Measurements from ENCODE around the gene VAV1. TPM values are rescaled to one million over a fixed set of nuclear protein-coding genes. Genes with fewer than 3 reads are reported as not detected.
"Not testable (repeated sequence)": the region's sequence is repeated elsewhere in the genome, so short reads cannot be mapped to it uniquely, and the experiment has no call there.

The VAV1 gene
- polyA plus RNA-seq, 1 donor from 2014 or later, result not detected

DNA sequence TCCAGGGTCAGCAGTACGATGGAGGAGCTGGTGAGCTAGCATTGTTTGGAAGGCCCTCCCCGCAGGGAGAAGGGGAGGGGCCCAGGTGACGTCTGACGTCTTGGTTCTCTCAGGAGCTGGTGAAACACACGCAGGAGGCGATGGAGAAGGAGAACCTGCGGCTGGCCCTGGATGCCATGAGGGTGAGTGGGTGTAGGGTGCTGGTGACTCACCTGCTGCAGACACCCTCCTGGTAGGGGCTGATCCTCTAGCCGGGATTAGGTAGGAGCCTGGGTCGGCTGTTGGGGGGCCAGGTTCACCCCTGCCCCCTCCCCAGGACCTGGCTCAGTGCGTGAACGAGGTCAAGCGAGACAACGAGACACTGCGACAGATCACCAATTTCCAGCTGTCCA is 55.8 kb downstream of the VAV1 start:
- no peaks in the 10 kb centered on the region for H3K79me2 ChIP-seq (replicated peaks; ENCODE audit: insufficient read depth, low read length)
- no peaks in the 10 kb centered on the region for H4K20me1 ChIP-seq (ENCODE audit: insufficient read depth)
- no peak overlapping the region for H2AFZ ChIP-seq (ENCODE audit: low read depth, low read length)
- H3K36me3 ChIP-seq (ENCODE audit: insufficient read depth, low read length), result no peaks in the 10 kb centered on the region
- no peaks in the 10 kb centered on the region for H3K27me3 ChIP-seq (ENCODE audit: insufficient read depth, low read depth, low read length)
- H3K9me2 ChIP-seq (ENCODE audit: insufficient read depth, low read length), result no peaks in the 10 kb centered on the region
- no peak overlapping the region for H3K27ac ChIP-seq (ENCODE audit: low read length)
- TF ChIP-seq RAD21 (conservative IDR thresholded peaks at IDR 0.05), result no peak
- TF ChIP-seq EP300 (conservative IDR thresholded peaks at IDR 0.05; ENCODE audit: poor library complexity, severe bottlenecking), result no peak
- TF ChIP-seq MXI1 (conservative IDR thresholded peaks at IDR 0.05; ENCODE audit: poor library complexity, severe bottlenecking), result no peak
- no peak for TF ChIP-seq TAF1 (IDR thresholded peaks at IDR 0.05; ENCODE audit: low read depth)
- no peak for TF ChIP-seq EZH2 (IDR thresholded peaks at IDR 0.05; ENCODE audit: borderline replicate concordance, insufficient read depth, low read length, poor library complexity, severe bottlenecking)
- no peak for TF ChIP-seq POLR2AphosphoS5 (IDR thresholded peaks at IDR 0.05)
- no peaks in the 10 kb centered on the region for H3K9me3 ChIP-seq (ENCODE audit: low read length)
- H3F3A ChIP-seq (ENCODE audit: insufficient read depth, low read length, poor library complexity, severe bottlenecking), result no peaks in the 10 kb centered on the region
- no peak overlapping the region for H3K4me3 ChIP-seq (ENCODE audit: low read length)
- H3K9ac ChIP-seq (ENCODE audit: low read length), result no peak overlapping the region
- H3K4me2 ChIP-seq (ENCODE audit: low read length), result no peak overlapping the region

DNA sequence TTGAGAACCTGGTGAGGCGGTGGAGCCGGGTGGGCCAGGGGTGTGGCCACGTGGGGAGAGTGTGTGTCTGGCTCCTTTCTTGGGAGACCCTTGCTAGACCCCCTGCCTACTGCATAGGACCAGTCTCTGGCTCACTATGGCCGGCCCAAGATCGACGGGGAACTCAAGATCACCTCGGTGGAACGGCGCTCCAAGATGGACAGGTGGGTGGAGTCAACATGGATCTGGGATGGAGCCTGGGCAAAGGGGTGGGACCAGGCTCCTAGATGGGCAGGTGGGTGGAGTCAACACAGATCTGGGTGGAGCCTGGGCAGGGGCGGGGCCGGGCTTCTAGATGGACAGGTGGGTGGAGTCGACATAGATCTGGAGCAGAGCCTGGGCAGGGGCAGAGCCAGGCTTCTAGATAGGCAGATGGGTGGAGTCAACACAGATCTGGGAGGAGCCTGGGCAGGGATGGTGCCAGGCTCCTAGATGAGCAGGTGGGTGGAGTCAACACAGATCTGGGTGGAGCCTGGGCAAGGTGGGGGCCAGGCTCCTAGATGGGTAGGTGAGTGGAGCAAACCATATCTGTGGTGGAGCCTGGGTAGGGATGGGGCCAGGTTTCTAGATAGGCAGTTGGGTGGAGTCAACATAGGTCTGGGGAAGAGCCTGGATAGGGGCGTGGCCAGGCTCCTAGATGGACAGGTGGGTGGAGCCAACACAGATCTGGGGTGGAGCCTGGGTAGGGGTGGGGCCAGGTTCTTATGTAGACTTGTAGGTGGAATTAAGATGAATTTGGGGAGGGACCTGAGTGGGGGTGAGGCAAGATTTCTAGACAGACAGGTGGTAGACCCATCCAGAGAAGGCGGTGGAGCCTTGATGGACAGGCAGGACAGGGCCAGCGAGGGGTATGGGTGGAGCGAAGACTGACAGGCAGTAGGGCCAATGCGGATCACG is 56.5 kb downstream of the VAV1 start:
- Histone ChIP-seq H3K36me3 (ENCODE audit: insufficient read depth, low read length) (no peaks in the 10 kb centered on the region), H2AFZ (ENCODE audit: low read depth, low read length) (no peak overlapping the region), H3K4me2 (ENCODE audit: low read length) (no peak overlapping the region), H3K9me3 (ENCODE audit: low read length) (no peaks in the 10 kb centered on the region), H3K9ac (ENCODE audit: low read length) (no peak overlapping the region), H3K27me3 (ENCODE audit: insufficient read depth, low read depth, low read length) (no peaks in the 10 kb centered on the region), H3F3A (ENCODE audit: insufficient read depth, low read length, poor library complexity, severe bottlenecking) (no peaks in the 10 kb centered on the region), H3K9me2 (ENCODE audit: insufficient read depth, low read length) (no peaks in the 10 kb centered on the region), H3K4me3 (ENCODE audit: low read length) (no peak overlapping the region), H4K20me1 (ENCODE audit: insufficient read depth) (no peaks in the 10 kb centered on the region), H3K79me2 (replicated peaks; ENCODE audit: insufficient read depth, low read length) (no peaks in the 10 kb centered on the region), H3K27ac (ENCODE audit: low read length) (no peak overlapping the region)
- no peak for TF ChIP-seq SMC3 (conservative IDR thresholded peaks at IDR 0.05; ENCODE audit: poor library complexity)
- no peak for TF ChIP-seq EZH2 (IDR thresholded peaks at IDR 0.05; ENCODE audit: borderline replicate concordance, insufficient read depth, low read length, poor library complexity, severe bottlenecking)
- no peak for TF ChIP-seq EP300 (conservative IDR thresholded peaks at IDR 0.05; ENCODE audit: poor library complexity, severe bottlenecking)
- TF ChIP-seq TAF1 (IDR thresholded peaks at IDR 0.05; ENCODE audit: low read depth), result no peak
- TF ChIP-seq, protein P1, sequence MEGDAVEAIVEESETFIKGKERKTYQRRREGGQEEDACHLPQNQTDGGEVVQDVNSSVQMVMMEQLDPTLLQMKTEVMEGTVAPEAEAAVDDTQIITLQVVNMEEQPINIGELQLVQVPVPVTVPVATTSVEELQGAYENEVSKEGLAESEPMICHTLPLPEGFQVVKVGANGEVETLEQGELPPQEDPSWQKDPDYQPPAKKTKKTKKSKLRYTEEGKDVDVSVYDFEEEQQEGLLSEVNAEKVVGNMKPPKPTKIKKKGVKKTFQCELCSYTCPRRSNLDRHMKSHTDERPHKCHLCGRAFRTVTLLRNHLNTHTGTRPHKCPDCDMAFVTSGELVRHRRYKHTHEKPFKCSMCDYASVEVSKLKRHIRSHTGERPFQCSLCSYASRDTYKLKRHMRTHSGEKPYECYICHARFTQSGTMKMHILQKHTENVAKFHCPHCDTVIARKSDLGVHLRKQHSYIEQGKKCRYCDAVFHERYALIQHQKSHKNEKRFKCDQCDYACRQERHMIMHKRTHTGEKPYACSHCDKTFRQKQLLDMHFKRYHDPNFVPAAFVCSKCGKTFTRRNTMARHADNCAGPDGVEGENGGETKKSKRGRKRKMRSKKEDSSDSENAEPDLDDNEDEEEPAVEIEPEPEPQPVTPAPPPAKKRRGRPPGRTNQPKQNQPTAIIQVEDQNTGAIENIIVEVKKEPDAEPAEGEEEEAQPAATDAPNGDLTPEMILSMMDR (IDR thresholded peaks at IDR 0.05; ENCODE audit: poor library complexity, severe bottlenecking), result no peak
- TF ChIP-seq, protein P2, sequence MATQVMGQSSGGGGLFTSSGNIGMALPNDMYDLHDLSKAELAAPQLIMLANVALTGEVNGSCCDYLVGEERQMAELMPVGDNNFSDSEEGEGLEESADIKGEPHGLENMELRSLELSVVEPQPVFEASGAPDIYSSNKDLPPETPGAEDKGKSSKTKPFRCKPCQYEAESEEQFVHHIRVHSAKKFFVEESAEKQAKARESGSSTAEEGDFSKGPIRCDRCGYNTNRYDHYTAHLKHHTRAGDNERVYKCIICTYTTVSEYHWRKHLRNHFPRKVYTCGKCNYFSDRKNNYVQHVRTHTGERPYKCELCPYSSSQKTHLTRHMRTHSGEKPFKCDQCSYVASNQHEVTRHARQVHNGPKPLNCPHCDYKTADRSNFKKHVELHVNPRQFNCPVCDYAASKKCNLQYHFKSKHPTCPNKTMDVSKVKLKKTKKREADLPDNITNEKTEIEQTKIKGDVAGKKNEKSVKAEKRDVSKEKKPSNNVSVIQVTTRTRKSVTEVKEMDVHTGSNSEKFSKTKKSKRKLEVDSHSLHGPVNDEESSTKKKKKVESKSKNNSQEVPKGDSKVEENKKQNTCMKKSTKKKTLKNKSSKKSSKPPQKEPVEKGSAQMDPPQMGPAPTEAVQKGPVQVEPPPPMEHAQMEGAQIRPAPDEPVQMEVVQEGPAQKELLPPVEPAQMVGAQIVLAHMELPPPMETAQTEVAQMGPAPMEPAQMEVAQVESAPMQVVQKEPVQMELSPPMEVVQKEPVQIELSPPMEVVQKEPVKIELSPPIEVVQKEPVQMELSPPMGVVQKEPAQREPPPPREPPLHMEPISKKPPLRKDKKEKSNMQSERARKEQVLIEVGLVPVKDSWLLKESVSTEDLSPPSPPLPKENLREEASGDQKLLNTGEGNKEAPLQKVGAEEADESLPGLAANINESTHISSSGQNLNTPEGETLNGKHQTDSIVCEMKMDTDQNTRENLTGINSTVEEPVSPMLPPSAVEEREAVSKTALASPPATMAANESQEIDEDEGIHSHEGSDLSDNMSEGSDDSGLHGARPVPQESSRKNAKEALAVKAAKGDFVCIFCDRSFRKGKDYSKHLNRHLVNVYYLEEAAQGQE (IDR thresholded peaks at IDR 0.05; ENCODE audit: borderline replicate concordance), result no peak
- no peak for TF ChIP-seq POLR2AphosphoS5 (IDR thresholded peaks at IDR 0.05)
- TF ChIP-seq RAD21 (conservative IDR thresholded peaks at IDR 0.05), result no peak
- no peak for TF ChIP-seq MXI1 (conservative IDR thresholded peaks at IDR 0.05; ENCODE audit: poor library complexity, severe bottlenecking)

DNA sequence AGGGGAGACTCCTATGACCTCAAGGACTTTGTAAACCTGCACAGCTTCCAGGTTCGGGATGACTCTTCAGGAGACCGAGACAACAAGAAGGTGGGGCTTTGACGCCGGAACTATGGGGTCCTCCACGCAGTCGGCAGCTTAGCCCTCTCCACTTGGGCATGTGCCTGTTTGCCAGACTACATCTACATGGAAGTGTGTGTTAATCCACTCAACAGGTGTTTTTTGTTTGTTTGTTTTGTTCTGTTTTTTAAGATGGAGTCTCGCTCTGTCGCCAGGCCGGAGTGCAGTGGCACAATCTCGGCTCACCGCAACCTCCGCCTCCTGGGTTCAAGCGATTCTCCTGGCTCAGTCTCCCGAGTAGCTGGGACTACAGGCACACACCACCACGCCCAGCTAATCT is 57.3 kb downstream of the VAV1 start:
- H3F3A ChIP-seq (ENCODE audit: insufficient read depth, low read length, poor library complexity, severe bottlenecking); H3K27ac ChIP-seq (ENCODE audit: low read length); H3K4me2 ChIP-seq (ENCODE audit: low read length); H3K9me2 ChIP-seq (ENCODE audit: insufficient read depth, low read length); H3K27me3 ChIP-seq (ENCODE audit: insufficient read depth, low read depth, low read length); H3K9ac ChIP-seq (ENCODE audit: low read length); H3K79me2 ChIP-seq (replicated peaks; ENCODE audit: insufficient read depth, low read length); H3K9me3 ChIP-seq (ENCODE audit: low read length); H4K20me1 ChIP-seq (ENCODE audit: insufficient read depth); H2AFZ ChIP-seq (ENCODE audit: low read depth, low read length); H3K36me3 ChIP-seq (ENCODE audit: insufficient read depth, low read length); H3K4me3 ChIP-seq (ENCODE audit: low read length): not testable (repeated sequence)

DNA sequence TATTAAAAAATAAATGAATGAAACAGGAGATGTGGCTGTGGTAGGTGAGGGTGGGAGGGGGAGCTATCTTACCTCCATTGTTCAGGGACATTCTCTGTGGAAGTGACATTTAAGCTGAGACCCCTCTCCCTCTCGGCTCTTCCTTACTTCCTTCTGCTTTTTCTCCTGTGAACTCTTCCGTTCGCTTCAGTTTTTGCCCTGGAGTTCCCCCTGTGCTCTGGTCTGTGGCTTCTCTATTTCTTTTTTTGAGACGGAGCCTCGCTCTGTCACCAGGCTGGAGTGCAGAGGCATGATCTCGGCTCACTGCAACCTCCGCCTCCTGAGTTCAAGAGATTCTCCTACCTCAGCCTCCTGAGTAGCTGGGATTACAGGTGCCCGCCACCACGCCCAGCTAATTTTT is 58.6 kb downstream of the VAV1 start:
- H2AFZ ChIP-seq (ENCODE audit: low read depth, low read length); H3K79me2 ChIP-seq (replicated peaks; ENCODE audit: insufficient read depth, low read length); H3F3A ChIP-seq (ENCODE audit: insufficient read depth, low read length, poor library complexity, severe bottlenecking); H3K9ac ChIP-seq (ENCODE audit: low read length); H4K20me1 ChIP-seq (ENCODE audit: insufficient read depth); H3K27me3 ChIP-seq (ENCODE audit: insufficient read depth, low read depth, low read length); H3K27ac ChIP-seq (ENCODE audit: low read length); H3K9me2 ChIP-seq (ENCODE audit: insufficient read depth, low read length); H3K4me3 ChIP-seq (ENCODE audit: low read length); H3K9me3 ChIP-seq (ENCODE audit: low read length); H3K4me2 ChIP-seq (ENCODE audit: low read length); H3K36me3 ChIP-seq (ENCODE audit: insufficient read depth, low read length): not testable (repeated sequence)
